ENCODE measurements around the gene ABCD3.

DNA sequence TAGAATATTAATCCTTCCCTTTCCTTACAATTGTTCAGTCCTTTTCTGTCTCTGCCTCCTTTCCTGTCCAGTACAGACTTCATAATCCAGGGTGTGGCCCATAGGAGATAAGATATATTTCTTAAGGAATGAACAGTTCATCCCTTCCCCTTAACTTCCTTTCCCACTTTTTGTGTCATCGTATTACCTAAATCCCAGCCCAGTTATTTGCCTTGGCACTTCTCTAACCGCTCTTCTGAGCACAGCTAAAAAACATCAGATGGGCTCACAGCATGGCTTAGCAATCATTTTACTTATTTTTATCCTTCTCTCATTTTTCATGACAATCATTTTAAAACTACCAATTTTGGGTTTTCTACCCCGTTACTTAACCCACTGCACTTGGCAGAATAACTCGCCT is 83.7 kb downstream of the ABCD3 start:
- no peak for TF ChIP-seq EP300 (IDR thresholded peaks at IDR 0.05; ENCODE audit: borderline replicate concordance in 1 of 2, low read depth in 2 of 2, low read length in 2 of 2)
- no peak for TF ChIP-seq KDM1A (IDR thresholded peaks at IDR 0.05; ENCODE audit: borderline replicate concordance, low read length)
- TF ChIP-seq JUND (IDR thresholded peaks at IDR 0.05; ENCODE audit: low read length) = no peak
- no peak for TF ChIP-seq CTCF (IDR thresholded peaks at IDR 0.05; ENCODE audit: control extremely low read depth in 1 of 3, insufficient read depth in 1 of 3, low read depth in 1 of 3, low read length in 3 of 3)
- no peak for TF ChIP-seq JUN (IDR thresholded peaks at IDR 0.05; ENCODE audit: low read depth, low read length)
- TF ChIP-seq SAP30 (IDR thresholded peaks at IDR 0.05; ENCODE audit: insufficient read depth, insufficient replicate concordance, low read length) = no peak
- no peak for TF ChIP-seq TCF12 (IDR thresholded peaks at IDR 0.05; ENCODE audit: low read depth, low read length)
- no peak for TF ChIP-seq FOSL1 (IDR thresholded peaks at IDR 0.05; ENCODE audit: insufficient read depth, low read depth, low read length)
- TF ChIP-seq ASH2L (IDR thresholded peaks at IDR 0.05; ENCODE audit: low read length) = no peak
